NCI-H2227 (cell line): ENCODE measurements around the gene ABHD1.

Experiments
- DNase-seq: peaks from one replicate; lab custom pipeline; 2025; ENCODE audit not compliant: unreplicated experiment; lab: John Stamatoyannopoulos, UW

Gene ABHD1

DNA sequence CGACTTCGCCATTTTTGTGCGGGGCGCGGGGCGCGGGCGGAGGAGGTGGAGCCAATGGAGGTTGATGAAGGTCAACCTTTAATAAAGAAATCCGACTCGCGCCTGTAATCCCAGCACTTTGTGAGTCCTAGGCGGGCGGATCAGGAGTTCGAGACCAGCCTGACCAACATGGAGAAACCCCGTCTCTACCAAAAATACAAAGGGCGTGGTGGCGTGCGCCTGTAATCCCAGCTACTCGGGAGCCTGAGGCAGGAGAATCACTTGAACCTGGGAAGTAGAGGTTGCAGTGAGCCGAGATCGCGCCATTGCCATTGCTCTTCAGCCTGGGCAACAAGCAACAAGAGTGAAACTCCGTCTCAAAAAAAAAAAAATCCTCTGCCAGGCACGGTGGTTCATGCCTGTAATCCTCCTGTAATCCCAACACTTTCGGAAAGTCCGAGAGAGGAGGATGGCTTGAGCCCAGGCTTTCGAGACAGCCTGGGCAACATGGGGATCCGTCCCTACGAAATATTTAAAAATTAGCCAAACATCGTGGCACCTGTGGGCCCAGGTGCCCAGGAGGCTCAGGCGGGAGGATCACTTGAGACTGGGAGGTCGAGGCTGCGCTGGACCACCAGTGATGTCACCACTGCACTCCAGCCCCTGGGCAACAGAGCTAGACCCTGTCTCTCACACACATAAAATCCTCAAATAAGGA, 11.3 kb downstream of the ABHD1 start:
- no peak for DNase-seq

- no peak for DNase-seq
Observed at GRCh38 chr2:27135478-27135955, 11.9 kb downstream of the ABHD1 start.

GRCh38 chr2:27136751-27137150, 13.1 kb downstream of the ABHD1 start:
- no peak for DNase-seq

GRCh38 chr2:27137322-27137935, 13.8 kb downstream of the ABHD1 start:
- DNase-seq: no peak

DNA sequence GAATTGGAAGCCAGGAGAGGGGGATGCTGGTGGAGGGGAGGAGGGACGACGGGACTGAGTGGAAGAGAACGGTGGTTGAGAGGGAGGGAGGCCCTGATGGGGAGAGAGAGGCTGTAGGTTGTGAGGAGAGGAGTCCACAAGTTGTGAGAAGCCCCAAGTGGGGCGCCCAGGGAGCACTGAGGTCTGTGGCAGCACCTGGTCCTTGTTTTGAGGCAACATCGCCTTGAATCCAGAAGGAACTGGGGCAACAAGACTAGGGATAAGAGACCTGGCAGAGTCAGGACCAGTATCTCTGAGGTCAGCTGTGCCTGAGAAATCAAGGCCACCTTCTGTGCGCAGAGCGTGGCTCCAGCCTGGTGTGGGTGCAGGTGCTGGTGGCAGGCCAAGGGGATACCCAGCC, 14.5 kb downstream of the ABHD1 start:
- DNase-seq: no peak

GRCh38 chr2:27139310-27139709, 15.7 kb downstream of the ABHD1 start, which contains the start of gene PRR30:
PRR30 (minus strand) TSS chr2:27139410; CDS start chr2:27138329, 1,081 bp downstream.
- DNase-seq: no peak

- DNase-seq: no peak
Observed at GRCh38 chr2:27143285-27143684, 19.7 kb downstream of the ABHD1 start.

- no peak for DNase-seq
Observed at GRCh38 chr2:27145682-27146081, 22.1 kb downstream of the ABHD1 start.

- DNase-seq: no peak
Observed at GRCh38 chr2:27147935-27148334, 24.3 kb downstream of the ABHD1 start.

DNA sequence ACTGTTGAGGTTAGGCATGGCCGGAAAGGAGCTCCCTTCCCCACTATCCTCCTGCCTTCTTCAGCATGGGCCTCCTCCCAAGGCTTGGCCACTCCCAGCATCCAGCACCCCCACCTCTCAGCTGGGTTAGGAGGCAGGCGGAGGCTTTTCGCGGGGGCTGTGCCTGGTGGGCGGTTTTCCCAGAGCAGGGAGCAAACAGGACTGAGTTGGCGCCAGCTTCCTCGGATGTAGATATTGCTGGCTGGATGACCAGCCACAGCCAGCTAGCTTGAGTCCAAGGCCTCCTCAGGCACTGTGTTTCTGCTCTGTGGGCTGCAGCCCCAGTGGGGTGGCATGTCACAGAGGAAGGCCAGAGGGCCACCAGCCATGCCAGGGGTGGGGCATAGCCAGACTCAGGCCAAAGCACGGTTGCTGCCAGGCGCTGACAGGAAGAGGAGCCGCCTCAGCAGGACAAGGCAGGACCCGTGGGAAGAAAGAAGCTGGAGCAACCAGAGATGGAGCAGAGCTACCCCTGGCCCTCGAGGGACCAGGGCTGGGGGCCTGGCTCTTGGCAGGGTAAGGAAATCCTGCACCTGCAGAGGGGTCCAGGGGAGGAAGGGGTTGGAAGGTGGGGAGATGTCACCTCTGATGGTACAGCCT, 25.3 kb downstream of the ABHD1 start, which contains the start of gene TCF23:
Gene TCF23, plus strand, starts transcription at position 204 of the 639 bp plus-strand sequence. Its CDS starts 130 bp downstream, at position 334.
- DNase-seq: no peak

DNA sequence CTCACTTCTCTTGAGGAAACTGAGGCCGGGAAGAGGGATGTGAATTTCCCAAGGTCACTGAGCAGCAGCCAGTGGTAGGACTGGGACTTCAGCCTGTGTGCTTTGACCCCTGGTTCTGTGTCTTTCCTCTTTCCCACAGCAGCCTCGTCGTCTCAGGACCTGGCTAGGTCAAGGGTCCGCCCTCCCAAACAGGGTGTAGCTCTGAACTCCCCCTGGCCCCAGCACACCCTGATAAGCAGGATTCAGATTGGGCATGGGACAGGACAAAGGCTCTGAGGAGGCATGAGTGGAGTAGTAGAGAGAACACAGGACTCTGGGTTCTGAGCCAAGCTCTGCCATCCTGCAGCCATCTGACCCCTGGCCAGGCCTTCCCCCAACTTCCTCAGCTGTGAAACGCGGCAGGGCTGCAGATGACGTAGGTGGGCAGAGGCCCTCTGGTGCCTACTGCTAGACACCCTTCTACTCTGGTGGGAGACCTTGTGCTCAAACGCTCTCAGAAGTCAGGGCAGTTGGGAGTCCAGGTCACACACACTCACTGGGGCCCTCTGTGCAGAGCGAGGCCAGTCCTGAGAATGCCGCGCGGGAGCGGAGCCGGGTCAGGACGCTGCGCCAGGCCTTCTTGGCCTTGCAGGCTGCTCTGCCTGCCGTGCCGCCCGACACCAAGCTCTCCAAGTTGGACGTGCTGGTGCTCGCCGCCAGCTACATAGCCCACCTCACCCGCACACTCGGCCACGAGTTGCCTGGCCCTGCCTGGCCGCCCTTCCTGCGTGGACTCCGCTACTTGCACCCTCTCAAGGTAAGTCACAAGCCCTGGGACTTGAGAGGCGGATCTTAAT, 26.2 kb downstream of the ABHD1 start:
- DNase-seq: no peak

GRCh38 chr2:27150639-27151230, 27.1 kb downstream of the ABHD1 start:
- DNase-seq: no peak

- no peak for DNase-seq
Observed at GRCh38 chr2:27152102-27152795, 28.6 kb downstream of the ABHD1 start.

DNA sequence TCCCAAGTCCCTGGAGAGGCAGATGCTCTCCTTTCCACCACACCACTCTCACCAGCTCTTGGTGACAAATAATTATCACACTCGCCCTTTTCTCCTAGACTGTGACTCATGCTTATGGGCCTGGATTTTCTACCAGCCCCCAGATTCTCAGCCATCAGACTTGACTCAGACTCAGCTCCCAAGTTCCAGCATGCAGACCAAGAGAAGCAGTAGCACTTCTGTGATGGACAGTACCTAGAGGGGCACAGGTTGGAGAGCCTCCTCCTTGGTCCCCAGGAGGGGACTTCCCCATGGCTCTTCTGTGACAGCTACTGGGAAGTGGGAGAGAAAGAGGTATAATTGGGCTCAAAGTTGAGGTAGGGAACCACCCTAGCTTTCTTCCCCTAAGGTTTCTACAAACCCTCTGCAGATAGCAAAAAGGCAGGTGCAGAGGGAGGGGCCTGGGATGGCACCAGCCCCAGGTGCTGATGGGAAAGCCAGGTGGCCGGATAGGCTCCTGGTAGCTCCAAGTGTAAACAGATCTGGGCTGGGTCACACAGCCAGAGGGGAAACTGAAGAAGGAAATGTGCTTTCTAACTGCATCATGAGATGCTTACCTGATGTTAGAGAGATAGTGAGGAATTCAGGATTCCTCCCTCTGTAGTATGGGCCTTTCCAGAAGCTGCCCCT, 29.3 kb downstream of the ABHD1 start:
- DNase-seq: no peak

DNA sequence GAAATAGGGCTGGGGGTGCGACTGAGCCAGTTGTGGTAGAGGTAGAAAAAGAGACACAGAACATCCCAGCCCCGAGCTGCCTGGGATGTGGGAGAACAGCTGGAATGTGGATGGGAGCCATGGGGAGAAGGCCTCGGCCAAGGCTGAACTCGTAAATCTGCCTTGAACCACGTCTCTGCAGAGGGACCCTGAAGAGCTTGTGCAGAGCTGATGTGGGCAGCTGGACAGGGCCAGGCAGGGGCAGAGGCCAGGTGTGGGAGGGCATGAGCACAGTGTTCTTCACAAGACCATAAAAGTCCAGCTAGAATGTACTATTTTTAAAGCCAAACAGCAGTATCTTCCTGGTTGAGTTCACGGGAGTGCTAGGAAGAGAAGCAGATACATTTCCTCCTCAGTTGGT, 30.9 kb downstream of the ABHD1 start:
- no peak for DNase-seq

GRCh38 chr2:27155069-27155520, 31.5 kb downstream of the ABHD1 start:
- DNase-seq: no peak

DNA sequence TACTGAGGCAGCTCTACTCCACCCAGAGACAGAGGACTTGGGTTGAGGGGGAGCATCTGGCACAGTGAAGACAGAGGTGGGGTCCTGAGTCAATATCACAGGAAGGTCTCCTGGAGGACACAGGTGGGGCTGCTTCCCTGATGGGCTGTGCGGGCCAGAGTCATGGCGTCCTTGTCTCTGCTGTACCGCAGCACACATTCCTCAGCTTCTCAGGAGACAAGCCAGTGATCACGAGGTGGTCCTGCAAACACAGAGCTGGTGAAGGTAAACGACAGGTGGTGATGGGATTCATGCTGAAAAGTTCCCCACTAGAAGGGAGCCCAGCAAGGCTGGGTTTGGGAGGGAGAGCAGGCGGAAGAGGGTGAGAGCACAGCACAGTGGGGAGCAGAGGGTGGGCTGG, 34.9 kb downstream of the ABHD1 start:
- no peak for DNase-seq

GRCh38 chr2:27159271-27159670, 35.7 kb downstream of the ABHD1 start:
- no peak for DNase-seq

GRCh38 chr2:27160191-27160590, 36.6 kb downstream of the ABHD1 start:
- DNase-seq: no peak
